ENCODE measurements around the gene RPS6KA1. TPM values are rescaled to one million over a fixed set of nuclear protein-coding genes. Genes with fewer than 3 reads are reported as not detected.

The RPS6KA1 gene
- total and polyA plus RNA-seq, 2 of the 13 experiments (the other 11 are each of a cell fraction or from before 2014, with no cell fraction given): 19.6 to 24.2 TPM

- TF ChIP-seq CHD4 (IDR thresholded peaks at IDR 0.05; ENCODE audit: borderline replicate concordance, low read length): no peak
- TF ChIP-seq ZNF230 (CRISPR knock-in tag; IDR thresholded peaks at IDR 0.05): no peak
- peak in 1 of 2 experiments; percentile 65; a peak in 2 of 4 replicates for TF ChIP-seq NR2F1 (CRISPR knock-in tag; IDR thresholded peaks at IDR 0.05)
- TF ChIP-seq HIC2 (CRISPR knock-in tag; IDR thresholded peaks at IDR 0.05; ENCODE audit: low read depth): peak; percentile 26; the same call in 1 of the 2 replicates
- no peak for TF ChIP-seq KLF6 (CRISPR knock-in tag; IDR thresholded peaks at IDR 0.05)
- TF ChIP-seq ZKSCAN8 (CRISPR knock-in tag; IDR thresholded peaks at IDR 0.05; ENCODE audit: borderline replicate concordance): 0 out of 2 replicates have a peak, but pooled peaks have one; percentile 8
- no peak for TF ChIP-seq SYNCRIP (IDR thresholded peaks at IDR 0.05; ENCODE audit: insufficient read depth, low read depth, low read length)
- TF ChIP-seq ZNF296 (CRISPR knock-in tag; conservative IDR thresholded peaks at IDR 0.05): no peak
- no peak for TF ChIP-seq ZSCAN22 (CRISPR knock-in tag; IDR thresholded peaks at IDR 0.05)
- no peak for TF ChIP-seq ZNF256 (CRISPR knock-in tag; conservative IDR thresholded peaks at IDR 0.05)
- no peak for TF ChIP-seq CENPX (CRISPR knock-in tag; IDR thresholded peaks at IDR 0.05)
- TF ChIP-seq HMG20A (CRISPR knock-in tag; IDR thresholded peaks at IDR 0.05; ENCODE audit: borderline replicate concordance): no peak
- TF ChIP-seq ZSCAN5A (CRISPR knock-in tag; IDR thresholded peaks at IDR 0.05; ENCODE audit: borderline replicate concordance): no peak
- TF ChIP-seq ZNF543 (CRISPR knock-in tag; IDR thresholded peaks at IDR 0.05): 0 out of 2 replicates have a peak, but pooled peaks have one; percentile 36
- TF ChIP-seq RCOR2 (CRISPR knock-in tag; IDR thresholded peaks at IDR 0.05): no peak
- TF ChIP-seq BRD4 (CRISPR knock-in tag; IDR thresholded peaks at IDR 0.05): peak; percentile 39; the same call in 1 of the 2 replicates
- no peak for TF ChIP-seq HDAC6 (IDR thresholded peaks at IDR 0.05; ENCODE audit: low read depth, low read length)
- no peak for TF ChIP-seq ZBTB2 (CRISPR knock-in tag; IDR thresholded peaks at IDR 0.05; ENCODE audit: low read depth)
- TF ChIP-seq ZNF512B (CRISPR knock-in tag; IDR thresholded peaks at IDR 0.05; ENCODE audit: borderline replicate concordance): 0 out of 2 replicates have a peak, but pooled peaks have one; percentile 32
- no peak for TF ChIP-seq HINFP (CRISPR knock-in tag; IDR thresholded peaks at IDR 0.05; ENCODE audit: low read depth)
Observed at GRCh38 chr1:26530410-26530894, 891 bp downstream of the RPS6KA1 start (continued).
